K562 (cell line): ENCODE results near the gene DTL. TPM values are rescaled to one million over a fixed set of nuclear protein-coding genes. Genes with fewer than 3 reads are reported as not detected.

ENCODE experiments used
- ATAC-seq: fragments of 200-7000 bp; cut with Tn5 transposase; 3 replicates; pipeline ENCODE4 v1.9.1; 2020; ENCODE audit warnings: moderate library complexity
- BruUV-seq: library from RNA; stranded (reverse); fragments of 400-500 nt; replicated peaks from 2 replicates; lab custom pipeline; 2021; lab: Mats Ljungman, UMichigan
- CTCF ChIA-PET: fragments of 300-600 bp; formaldehyde crosslinking; extraction: SDS; loops from one replicate; lab custom pipeline; 2021; ENCODE audit warnings: low intra/inter-chr PET ratio; lab: Yijun Ruan, JAX
- POLR2A ChIA-PET: fragments of 300-600, 350-650 bp; sonication (Branson Sonifier 250); formaldehyde crosslinking; extraction: SDS; loops from one replicate; lab custom pipeline; 2021; ENCODE audit warnings: antibody characterized with exemption, inconsistent platforms; lab: Yijun Ruan, JAX
- DNase-seq, 4 experiments: peaks; one replicate each; pipeline versions ENCODE4 v3.0.0 to v3.0.0-alpha.2; 2011 to 2018; ENCODE audit warnings: low spot score in 3 of 4, mixed read lengths in 3 of 4; ENCODE audit errors: extremely low read depth in 1 of 4
- FAIRE-seq: peaks from 2 replicates; lab custom pipeline; 2011; peaks lifted over from hg19 to GRCh38; lab: Jason Lieb, UNC
- H2AFZ ChIP-seq: 2 replicates; pipeline ENCODE4 v1.6.0; 2011; ENCODE audit warnings: low read depth, low read length, control low read depth, inconsistent platforms
- H3K27ac ChIP-seq: fragments of 200-600 bp; 3 replicates; pipeline ENCODE4 v1.8.0; 2011; ENCODE audit warnings: low read depth, mild to moderate bottlenecking, control low read depth, inconsistent platforms, low read length, moderate library complexity, mixed read lengths; ENCODE audit errors: extremely low read depth
- H3K27me3 ChIP-seq, 2 experiments: fragments of 300-600 bp in 1 of 2; 2 replicates in 1 of 2; 3 replicates in 1 of 2; pipeline versions ENCODE4 v1.6.0 to v1.8.0; 2011; ENCODE audit warnings: inconsistent platforms in 2 of 2, low read length in 2 of 2, mild to moderate bottlenecking in 1 of 2, mixed read lengths in 1 of 2, moderate library complexity in 1 of 2; ENCODE audit not compliant: control insufficient read depth in 2 of 2, insufficient read depth in 2 of 2
- H3K36me3 ChIP-seq: fragments of 300-600 bp; 3 replicates; pipeline ENCODE4 v1.8.0; 2011; ENCODE audit warnings: mild to moderate bottlenecking, low read length, inconsistent platforms; ENCODE audit not compliant: control insufficient read depth, insufficient read depth
- H3K4me1 ChIP-seq, 2 experiments: fragments of 200-600 bp in 1 of 2; replicated peaks in 1 of 2; 2 replicates in 1 of 2; 3 replicates in 1 of 2; pipeline versions ENCODE4 v1.5.1 to v1.8.0; 2011; ENCODE audit warnings: inconsistent platforms in 2 of 2, low read length in 2 of 2, mild to moderate bottlenecking in 1 of 2, mixed read lengths in 1 of 2, moderate library complexity in 1 of 2; ENCODE audit not compliant: control insufficient read depth in 2 of 2, insufficient read depth in 2 of 2
- H3K4me2 ChIP-seq: 2 replicates; pipeline ENCODE4 v1.6.1; 2011; ENCODE audit warnings: low read length, control low read depth, inconsistent platforms, mixed read lengths; ENCODE audit not compliant: insufficient read depth
- H3K4me3 ChIP-seq: fragments of 200-600 bp; sonication (generic), shearing (Covaris generic); 2 replicates; pipeline ENCODE4 v1.5.1; 2016; ENCODE audit warnings: control low read depth, inconsistent platforms
- H3K79me2 ChIP-seq: fragments of 200-600 bp; 3 replicates; pipeline ENCODE4 v1.8.0; 2011; ENCODE audit warnings: low read length, inconsistent platforms; ENCODE audit not compliant: control insufficient read depth, insufficient read depth
- H3K9ac ChIP-seq, 2 experiments: 2 replicates each; pipeline versions ENCODE4 v1.6.0 to v1.6.1; 2011; ENCODE audit warnings: low read depth in 2 of 2, low read length in 2 of 2, control low read depth in 1 of 2, inconsistent platforms in 1 of 2, mild to moderate bottlenecking in 1 of 2, mixed read lengths in 1 of 2; ENCODE audit not compliant: insufficient read depth in 1 of 2
- H3K9me1 ChIP-seq: one replicate; pipeline ENCODE4 v1.6.0; 2011; ENCODE audit warnings: inconsistent platforms, mild to moderate bottlenecking, low read length, moderate library complexity; ENCODE audit not compliant: control insufficient read depth, insufficient read depth
- H3K9me3 ChIP-seq: replicated peaks from 2 replicates; pipeline ENCODE4 v1.5.1; 2011; ENCODE audit warnings: low read depth, low read length, inconsistent platforms; ENCODE audit not compliant: control insufficient read depth, insufficient read depth
- H4K20me1 ChIP-seq: replicated peaks from 2 replicates; pipeline ENCODE4 v1.6.1; 2011; ENCODE audit warnings: low read length, inconsistent platforms, mixed read lengths; ENCODE audit not compliant: control insufficient read depth, insufficient read depth
- FOXP1 ChIP-seq: sonication (generic); formaldehyde crosslinking; IDR thresholded peaks from 2 replicates; pipeline ENCODE4 v1.8.0; 2022; ENCODE audit warnings: mild to moderate bottlenecking, missing genetic modification reagents
- SMAD4 ChIP-seq: fragments of 250-450 bp; sonication (Bioruptor Pico); conservative IDR thresholded peaks from 2 replicates; pipeline ENCODE4 v1.8.0; 2021; ENCODE audit warnings: inconsistent platforms, mild to moderate bottlenecking, moderate library complexity
- ZC3H8 ChIP-seq: fragments of 450-650 bp; IDR thresholded peaks from 2 replicates; pipeline ENCODE4 v1.6.1; 2017
- ZNF316 ChIP-seq: fragments of 450-650 bp; IDR thresholded peaks from 2 replicates; pipeline ENCODE4 v1.6.1; 2016
- ZNF589 ChIP-seq: fragments of 200-800 bp; sonication (Bioruptor generic); IDR thresholded peaks from 2 replicates; pipeline ENCODE4 v1.6.1; 2016; ENCODE audit warnings: low read depth, missing genetic modification characterization, missing compliant biosample characterization
- ZNF717 ChIP-seq: fragments of 250-450 bp; sonication (Bioruptor Pico); IDR thresholded peaks from 2 replicates; pipeline ENCODE4 v1.5.0; 2021
- WGBS: fragments of 100-300 bp; shearing (Covaris generic); methylation state at CpG from one replicate; pipeline ENCODE4 v1.1.6; 2016; ENCODE audit warnings: low coverage, mixed read lengths; ENCODE audit not compliant: insufficient coverage; ENCODE audit errors: missing lambda C conversion rate; 5-methylcytosine and 5-hydroxymethylcytosine counted together
- in situ Hi-C: fragments of 300-500 bp; cut with MboI; formaldehyde crosslinking; loops from 4 replicates; pipeline ENCODE4 v1.15.0; 2018; ENCODE audit warnings: inconsistent platforms, mixed read lengths
- intact Hi-C: fragments of 100-400 bp; cut with micrococcal nuclease; formaldehyde crosslinking; loops from 2 replicates; pipeline ENCODE4 v1.14.2; 2022
- polyA plus RNA-seq, 8 experiments: library from polyadenylated mRNA; depleted of rRNA in 4 of 8; stranded (reverse) in 5 of 8; unstranded in 3 of 8; fragments of >200 nt; fragmentation: Nextera tagmentation in 2 of 8; fragmentation: Illumina TruSeq in 1 of 8; extraction: Ambion mirVana in 2 of 8; extraction: Trizol in 1 of 8; gene quantifications; 2 replicates each; pipeline versions ENCODE4 v1.2.1 to v1.2.3, GENCODE V29; 2011 to 2014; ENCODE audit warnings: inconsistent platforms in 1 of 8, missing spikeins in 1 of 8
- total RNA-seq, 7 experiments: library from RNA; depleted of rRNA in 6 of 7; stranded (reverse); fragments of >200 nt in 6 of 7; fragmentation: Illumina TruSeq in 2 of 7; extraction: Trizol in 2 of 7; gene quantifications; 2 replicates each; pipeline versions ENCODE4 v1.2.1 to v1.2.3, GENCODE V29; 2011 to 2021; ENCODE audit warnings: low replicate concordance in 1 of 7
- TF ChIP-seq, protein P1 (sequence below): conservative IDR thresholded peaks from 2 replicates; pipeline ENCODE4 v1.6.1; 2011; ENCODE audit warnings: low read depth, mild to moderate bottlenecking, low read length; ENCODE audit not compliant: control insufficient read depth

Gene DTL
- total and polyA plus RNA-seq, 9 of the 15 experiments (the other 6 are each of a cell fraction or from before 2014, with no cell fraction given): 38.3 to 81.0 (median 63.2) TPM

GRCh38 chr1:212045981-212046380 is 10.4 kb downstream of the DTL start:
- H4K20me1 ChIP-seq: no peaks in the 10 kb centered on the region
- H3K4me1 ChIP-seq: no peaks in the 10 kb centered on the region
- peaks cover 95% of the 10 kb centered on the region for H3K36me3 ChIP-seq
- whole genome bisulfite sequencing: 100% methylated on average over 2 of the region's 2 CpGs
- no peak overlapping the region for H3K4me2 ChIP-seq
- H3K9me3 ChIP-seq: peaks cover under 1% of the 10 kb centered on the region; the same call in 1 of the 2 replicates
- ATAC-seq (no peak), FAIRE-seq (no peak), DNase-seq (no peak)
- H3K79me2 ChIP-seq: peaks cover 53% of the 10 kb centered on the region
- no peak overlapping the region for H2AFZ ChIP-seq
- in situ Hi-C loops: loop anchor here (25.0 kb wide), 1 partner anchor 359 kb away; the partner anchor contains the start of gene NEK2
- intact Hi-C loops: no loop called here
- H3K27me3 ChIP-seq: no peaks in the 10 kb centered on the region
- POLR2A ChIA-PET: interaction anchor here (1.4 to 7.5 kb wide), 3 partner anchors 11 to 16 kb away, joined by 3 to 36 read pairs (median 4); partner anchors contain the start of genes DTL and INTS7
- CTCF ChIA-PET: no interaction called here
- no peak overlapping the region for H3K27ac ChIP-seq
- no TSS peak for BruUV-seq
- no peaks in the 10 kb centered on the region for H3K9me1 ChIP-seq
- H3K9ac ChIP-seq: no peak overlapping the region
- no peak overlapping the region for H3K4me3 ChIP-seq
- TF ChIP-seq ZNF589 (CRISPR knock-in tag) (no peak), ZNF316 (peak; percentile 18; the same call in 1 of the 2 replicates)
- TF ChIP-seq, protein P1, sequence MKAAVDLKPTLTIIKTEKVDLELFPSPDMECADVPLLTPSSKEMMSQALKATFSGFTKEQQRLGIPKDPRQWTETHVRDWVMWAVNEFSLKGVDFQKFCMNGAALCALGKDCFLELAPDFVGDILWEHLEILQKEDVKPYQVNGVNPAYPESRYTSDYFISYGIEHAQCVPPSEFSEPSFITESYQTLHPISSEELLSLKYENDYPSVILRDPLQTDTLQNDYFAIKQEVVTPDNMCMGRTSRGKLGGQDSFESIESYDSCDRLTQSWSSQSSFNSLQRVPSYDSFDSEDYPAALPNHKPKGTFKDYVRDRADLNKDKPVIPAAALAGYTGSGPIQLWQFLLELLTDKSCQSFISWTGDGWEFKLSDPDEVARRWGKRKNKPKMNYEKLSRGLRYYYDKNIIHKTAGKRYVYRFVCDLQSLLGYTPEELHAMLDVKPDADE: no peak

- DNase-seq (no peak), ATAC-seq (no peak), FAIRE-seq (no peak)
- 92% methylated on average over 1 of the region's 1 CpG for WGBS
- no peak overlapping the region for H3K27ac ChIP-seq
- H3K79me2 ChIP-seq: peaks cover 3% of the 10 kb centered on the region; the same call in 2 of the 3 replicates
- H4K20me1 ChIP-seq: no peaks in the 10 kb centered on the region
- no peak overlapping the region for H3K4me3 ChIP-seq
- ChIA-PET CTCF (no interaction called here), POLR2A (interaction anchor here (1.3 kb wide), 1 partner anchor 10 kb away, joined by 3 read pairs; no protein-coding TSS in a partner anchor)
- no peak overlapping the region for H2AFZ ChIP-seq
- no peaks in the 10 kb centered on the region for H3K4me1 ChIP-seq
- no peaks in the 10 kb centered on the region for H3K9me1 ChIP-seq
- H3K27me3 ChIP-seq: no peaks in the 10 kb centered on the region
- no peak overlapping the region for H3K4me2 ChIP-seq
- in situ Hi-C loops: no loop called here
- H3K36me3 ChIP-seq: peaks cover 80% of the 10 kb centered on the region
- peaks cover 33% of the 10 kb centered on the region for H3K9me3 ChIP-seq
- intact Hi-C loops: no loop called here
- no TSS peak for BruUV-seq
- TF ChIP-seq FOXP1 (CRISPR knock-in tag): 0 out of 2 replicates have a peak, but pooled peaks have one; percentile 34
- no peak for TF ChIP-seq ZNF717
- TF ChIP-seq SMAD4 (CRISPR knock-in tag): no peak
- no peak for TF ChIP-seq ZC3H8
- no peak overlapping the region for H3K9ac ChIP-seq
Measured at GRCh38 chr1:212053993-212054392, 18.4 kb downstream of the DTL start.
